Stimulated activated CD8-positive, alpha-beta memory T cell treated with anti-CD3 and anti-CD28 coated beads, Interleukin-7, amount 100 ng/mL, for 24 hours (primary cell): ENCODE data around the gene FBXO31.
A peak's percentile ranks its signal among the peaks of the same experiment; 100 is the strongest.
"Not testable (repeated sequence)": the region's sequence is repeated elsewhere in the genome, so short reads cannot be mapped to it uniquely, and the experiment has no call there.

Experiments
- DNase-seq: peaks from one replicate; pipeline ENCODE4 v3.0.0-alpha.2; 2020; ENCODE audit warnings: low read depth

FBXO31 gene

DNA sequence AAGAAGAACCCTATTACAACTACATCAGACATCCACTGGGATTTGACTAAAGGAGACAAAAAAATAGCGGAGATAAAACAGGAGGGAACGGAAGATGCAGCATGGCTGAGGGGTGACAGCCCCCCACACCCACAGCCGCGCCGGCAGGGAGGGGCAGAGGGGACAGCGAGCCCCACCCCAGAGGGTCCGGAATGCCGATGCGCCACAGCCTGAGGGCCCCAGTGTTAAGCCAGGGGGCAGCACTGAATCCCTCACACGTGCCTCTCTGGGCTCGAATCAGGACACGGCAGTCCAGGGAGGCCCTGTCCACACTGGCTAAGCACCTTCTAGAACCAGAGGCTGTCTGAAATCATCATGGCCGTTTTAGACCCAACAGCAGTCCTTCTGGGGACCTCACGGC is 27.4 kb upstream of the FBXO31 start:
- no peak for DNase-seq

DNA sequence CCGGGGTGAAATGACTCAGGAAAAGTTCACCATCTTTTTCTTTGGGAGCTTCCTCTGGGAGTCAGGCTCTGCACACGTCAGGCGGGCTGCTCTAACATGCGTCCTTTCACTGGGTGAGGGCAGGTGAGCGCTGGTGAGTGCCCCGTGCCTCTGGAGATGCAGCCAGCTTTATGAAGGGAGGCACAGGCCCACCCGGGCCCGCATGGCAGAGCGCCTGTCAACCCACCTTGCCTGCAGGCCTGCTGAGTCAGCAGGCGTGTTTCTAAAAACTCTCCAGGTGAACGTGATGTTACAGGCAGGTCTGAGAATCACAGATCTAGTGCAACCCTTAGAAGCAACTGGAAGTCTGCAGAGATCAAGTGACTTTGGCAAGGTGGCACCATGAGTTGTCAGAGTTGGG is 27.0 kb upstream of the FBXO31 start:
- DNase-seq, result no peak

DNA sequence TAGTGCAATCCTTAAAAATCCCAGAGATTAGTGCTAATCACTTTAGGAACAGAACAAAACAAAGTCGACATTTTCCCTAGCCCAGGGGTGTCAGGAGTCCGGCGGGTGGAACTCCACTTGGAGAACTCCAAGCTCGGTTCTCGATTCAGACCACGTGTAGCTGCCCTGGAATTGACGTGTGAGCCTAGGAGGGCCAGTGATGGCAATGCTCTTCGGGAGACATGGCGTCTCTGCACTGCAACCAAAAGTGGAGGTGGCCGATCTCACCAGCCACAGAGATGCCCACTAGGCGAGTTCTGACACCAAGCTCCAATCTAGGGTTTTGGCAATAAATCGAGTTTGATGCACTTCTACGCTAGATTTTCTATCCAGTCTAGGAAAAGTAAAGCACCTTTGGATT is 26.2 kb upstream of the FBXO31 start:
- DNase-seq, result no peak

DNA sequence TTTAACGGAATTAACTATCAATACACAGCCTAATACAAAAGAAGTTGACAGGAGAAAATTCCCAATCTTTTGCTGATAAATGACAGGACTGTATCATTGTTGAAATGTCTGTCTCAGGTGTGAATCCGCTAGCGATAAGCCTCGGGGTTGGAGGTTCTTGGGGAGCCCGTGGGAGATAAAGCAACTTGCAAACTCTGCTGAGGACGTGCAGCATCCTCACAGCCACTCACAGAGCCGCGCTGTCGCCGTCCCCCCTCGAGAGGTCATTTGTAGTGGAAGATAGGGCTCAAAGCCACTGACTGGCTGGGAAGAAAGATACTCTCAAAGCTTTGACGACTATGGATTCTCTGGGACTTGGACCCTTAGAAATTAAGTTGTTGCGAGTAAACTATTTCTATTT is 25.6 kb upstream of the FBXO31 start:
- no peak for DNase-seq

DNA sequence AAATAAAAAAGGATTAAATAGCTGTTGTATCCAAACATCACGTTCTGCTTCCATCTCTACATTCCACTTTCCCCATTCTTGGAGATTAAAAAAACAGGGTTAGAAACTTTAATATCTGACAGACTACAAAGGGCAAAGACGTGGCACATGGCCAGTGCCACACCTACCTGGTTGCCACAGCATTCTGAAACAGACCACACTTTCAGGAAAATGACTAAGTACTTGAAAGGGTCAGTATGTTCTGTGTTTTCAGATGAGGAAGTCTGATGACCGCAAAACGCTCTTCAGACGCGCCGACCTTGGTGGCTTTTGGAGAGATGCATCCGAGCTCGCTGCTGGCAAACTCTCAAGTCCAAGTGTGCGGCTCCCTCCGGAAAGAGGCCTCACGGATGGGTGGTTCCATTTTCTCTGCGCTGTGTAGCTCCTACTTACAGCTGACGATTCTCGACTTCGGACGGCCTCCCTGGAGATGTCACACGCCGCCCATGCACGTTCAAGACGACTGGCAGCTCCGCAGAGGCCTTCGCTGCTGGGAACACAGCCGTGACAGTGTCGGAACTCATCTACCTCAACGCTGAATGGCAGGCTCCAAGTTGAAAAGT is 24.0 kb upstream of the FBXO31 start:
- DNase-seq, result no peak

DNA sequence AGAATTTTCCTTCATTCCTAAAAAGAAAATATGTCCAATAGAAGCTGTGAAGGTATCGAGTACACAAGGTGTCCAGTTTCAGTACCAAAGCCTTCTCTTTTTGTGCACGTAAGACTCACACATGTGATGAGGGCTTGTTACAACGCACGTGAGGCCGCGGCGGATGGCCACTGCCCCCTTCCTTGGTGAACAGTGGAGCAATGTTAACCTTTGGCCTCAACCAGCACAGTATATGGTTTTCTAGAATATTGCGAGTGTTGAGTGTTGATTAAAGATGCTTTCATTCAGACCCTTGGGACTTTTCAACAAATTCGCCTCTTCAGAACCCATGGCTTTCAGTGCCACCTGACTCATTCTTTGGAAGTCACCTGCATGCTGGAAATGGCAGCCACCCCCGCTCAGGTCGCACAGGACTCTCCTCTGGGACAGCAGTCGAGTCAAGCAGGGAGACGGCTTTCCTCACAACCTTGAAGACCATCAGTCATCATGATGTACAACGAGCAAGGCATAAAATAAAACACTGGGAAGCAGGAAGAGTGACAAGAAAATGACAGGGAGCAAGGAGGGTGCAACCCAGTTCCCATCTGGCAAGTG is 23.0 kb upstream of the FBXO31 start:
- no peak for DNase-seq

DNA sequence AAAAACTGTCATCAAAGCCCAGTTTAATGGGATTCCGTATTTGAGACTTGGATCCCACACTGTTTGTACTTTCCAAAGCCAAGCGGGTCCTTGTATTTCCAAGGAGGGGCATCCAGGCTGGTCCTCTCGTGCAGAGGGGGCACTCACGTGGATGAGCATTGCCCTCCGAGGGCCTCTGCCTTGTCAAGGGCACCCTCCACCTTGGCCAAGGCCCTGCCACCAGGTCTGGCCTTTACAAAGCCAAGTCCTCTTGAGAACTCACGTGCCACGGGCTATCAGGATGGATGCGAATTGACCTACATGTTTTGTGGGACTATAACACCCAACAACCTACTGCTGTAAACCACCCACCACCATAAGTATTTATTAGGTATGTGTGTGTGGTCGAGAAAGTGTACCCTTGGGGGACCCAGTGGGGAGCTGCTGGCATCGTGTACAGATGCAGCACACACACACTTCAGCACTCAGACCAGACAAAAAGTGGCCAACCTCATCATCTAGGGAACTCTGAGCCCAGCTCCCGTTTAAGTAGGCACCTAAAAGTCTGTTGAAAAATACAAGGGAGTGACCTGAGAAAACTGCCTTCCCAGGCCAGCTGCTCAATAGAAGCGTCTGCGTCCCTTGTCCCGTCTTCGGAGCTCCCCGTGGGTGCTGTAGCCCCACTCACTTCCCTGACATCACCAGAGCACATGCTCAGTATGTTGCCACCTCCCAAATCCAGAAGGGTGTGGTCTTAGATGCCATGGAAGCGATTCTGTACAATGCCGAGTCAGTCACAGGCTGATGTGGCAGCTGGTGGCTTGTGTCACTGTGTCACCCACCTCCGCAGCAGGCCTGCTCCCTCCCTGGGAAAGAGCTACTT is 21.4 kb upstream of the FBXO31 start:
- no peak for DNase-seq

DNA sequence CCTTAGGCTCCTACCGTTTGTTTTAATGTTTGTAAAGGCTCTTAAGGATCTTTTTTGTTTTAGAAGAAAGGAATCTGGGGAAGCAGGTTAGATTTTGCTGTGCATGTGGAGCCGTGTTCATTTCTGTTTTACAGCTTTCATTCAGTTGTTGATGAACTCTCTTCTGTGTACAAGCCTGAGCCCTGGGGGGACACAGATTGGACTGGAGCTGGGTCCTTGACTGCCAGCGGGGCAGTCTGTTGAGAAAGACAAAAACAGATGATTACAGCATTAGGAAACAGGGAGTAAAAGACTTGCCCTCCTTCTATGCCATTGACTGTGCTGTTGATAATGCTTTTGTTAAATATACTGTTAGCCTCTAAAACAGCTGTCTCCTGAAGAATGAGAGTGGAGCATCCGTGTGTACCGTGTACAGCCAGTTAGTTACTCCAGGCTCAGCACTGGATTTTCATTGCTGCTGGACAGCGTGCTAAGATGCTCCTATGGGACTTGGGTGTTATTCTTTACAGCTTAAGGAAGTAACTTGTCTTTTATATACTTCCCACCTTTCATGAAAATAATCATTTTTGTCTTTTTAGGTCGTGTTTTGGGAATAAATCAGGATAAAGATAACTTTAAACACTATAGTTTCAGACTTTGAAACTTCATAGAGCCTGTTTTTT is 11.7 kb upstream of the FBXO31 start:
- no peak for DNase-seq

DNA sequence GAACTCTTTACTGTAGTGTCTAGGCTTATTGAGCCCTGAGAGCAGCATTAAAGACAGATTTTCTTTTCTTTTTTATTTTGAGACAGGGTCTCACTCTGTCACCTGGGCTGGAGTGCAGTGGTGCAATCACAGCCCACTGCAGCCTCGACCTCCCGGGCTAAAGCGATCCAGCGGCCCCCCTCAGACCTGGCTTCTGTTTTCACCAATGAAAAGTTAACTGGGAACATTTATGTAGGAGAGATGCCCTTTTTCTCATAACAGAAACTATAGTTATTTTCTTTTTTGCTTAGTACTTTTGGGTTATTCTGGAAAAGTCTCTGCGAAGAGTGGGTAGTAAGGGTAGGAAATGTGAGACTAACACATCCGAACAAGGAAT is 10.1 kb upstream of the FBXO31 start:
- no peak for DNase-seq

DNA sequence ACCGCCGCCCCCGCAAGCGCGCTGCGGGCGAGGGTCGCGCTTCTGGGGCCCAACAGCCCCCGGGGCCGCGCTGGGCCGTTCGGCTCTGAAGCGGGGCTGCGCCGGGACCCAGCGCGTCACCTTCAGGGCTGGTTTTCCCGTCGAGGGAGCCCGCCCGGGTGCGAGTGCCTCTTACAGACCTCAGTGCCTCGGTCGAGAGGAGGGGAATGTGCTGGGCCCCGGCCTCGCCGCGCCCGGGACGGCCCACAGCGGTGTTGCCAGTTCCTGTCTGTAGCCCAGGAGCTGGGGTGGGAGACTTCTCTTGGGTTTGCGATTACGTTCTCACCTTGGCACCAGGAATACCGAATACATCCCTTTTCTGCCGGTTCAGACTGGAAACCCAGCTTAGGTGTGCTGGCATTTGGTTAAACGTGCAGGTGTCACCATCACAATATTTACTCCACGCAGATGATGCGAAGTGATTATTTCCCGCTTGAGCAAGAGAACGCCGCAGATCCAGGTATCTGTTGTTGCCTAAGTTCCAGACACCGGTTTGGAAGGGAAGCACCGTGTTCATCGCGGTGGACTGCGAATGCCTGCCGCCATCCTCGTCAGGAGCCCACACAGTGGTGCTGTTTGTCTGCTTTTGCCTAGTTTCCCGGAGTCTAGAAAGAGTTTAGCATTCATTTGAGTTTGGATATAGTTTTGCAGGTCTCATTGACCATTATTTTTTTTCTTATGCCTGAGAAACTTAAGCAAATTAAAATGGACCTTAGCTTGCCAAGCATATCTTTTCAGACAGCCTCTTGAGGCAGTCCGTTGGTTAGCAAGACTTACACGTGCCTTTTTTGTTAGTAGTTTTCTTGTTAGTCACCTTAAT is 9.5 kb upstream of the FBXO31 start:
- peak; percentile 18 for DNase-seq

DNA sequence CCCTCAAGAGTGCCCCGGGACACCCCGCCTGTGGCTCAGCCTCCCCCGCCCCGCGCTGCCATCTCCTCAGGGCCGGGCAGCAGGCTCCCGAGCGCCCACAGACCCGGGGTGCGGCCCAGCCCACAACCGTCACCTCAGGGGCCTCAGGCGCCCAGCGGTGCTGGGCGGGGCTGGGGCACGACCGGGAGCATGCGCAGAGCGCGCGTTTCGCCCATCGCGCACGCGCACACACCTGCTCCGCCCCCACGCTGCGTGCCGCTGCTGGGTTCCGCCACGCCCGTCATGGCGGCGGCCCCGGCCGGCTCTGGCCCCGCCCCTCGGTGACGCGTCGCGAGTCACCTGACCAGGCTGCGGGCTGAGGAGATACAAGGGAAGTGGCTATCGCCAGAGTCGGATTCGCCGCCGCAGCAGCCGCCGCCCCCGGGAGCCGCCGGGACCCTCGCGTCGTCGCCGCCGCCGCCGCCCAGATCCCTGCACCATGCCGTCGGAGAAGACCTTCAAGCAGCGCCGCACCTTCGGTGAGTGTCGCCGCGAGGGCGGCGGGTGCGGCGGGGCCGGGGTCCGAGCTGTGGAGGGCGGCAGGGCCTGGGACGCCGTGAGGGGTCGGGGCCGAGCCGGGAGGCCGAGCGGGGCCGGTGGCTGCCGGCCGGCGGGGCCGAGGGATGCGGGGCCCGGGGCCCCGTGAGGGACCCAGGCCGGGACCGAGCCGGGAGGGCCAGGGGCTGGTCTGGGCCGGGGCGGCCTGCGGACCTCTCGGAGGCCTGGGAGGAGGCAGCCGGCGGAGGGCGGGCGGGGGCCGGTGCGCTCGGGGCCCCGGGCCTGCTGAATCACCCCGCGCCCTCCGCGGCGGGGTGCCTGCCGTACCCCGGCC is 8.6 kb upstream of the FBXO31 start, which contains the start of gene MAP1LC3B:
Gene MAP1LC3B (plus strand): TSS at position 387 of the 871 bp plus-strand sequence. CDS start 92 bp downstream, at position 479.
- peak; percentile 94 for DNase-seq

DNA sequence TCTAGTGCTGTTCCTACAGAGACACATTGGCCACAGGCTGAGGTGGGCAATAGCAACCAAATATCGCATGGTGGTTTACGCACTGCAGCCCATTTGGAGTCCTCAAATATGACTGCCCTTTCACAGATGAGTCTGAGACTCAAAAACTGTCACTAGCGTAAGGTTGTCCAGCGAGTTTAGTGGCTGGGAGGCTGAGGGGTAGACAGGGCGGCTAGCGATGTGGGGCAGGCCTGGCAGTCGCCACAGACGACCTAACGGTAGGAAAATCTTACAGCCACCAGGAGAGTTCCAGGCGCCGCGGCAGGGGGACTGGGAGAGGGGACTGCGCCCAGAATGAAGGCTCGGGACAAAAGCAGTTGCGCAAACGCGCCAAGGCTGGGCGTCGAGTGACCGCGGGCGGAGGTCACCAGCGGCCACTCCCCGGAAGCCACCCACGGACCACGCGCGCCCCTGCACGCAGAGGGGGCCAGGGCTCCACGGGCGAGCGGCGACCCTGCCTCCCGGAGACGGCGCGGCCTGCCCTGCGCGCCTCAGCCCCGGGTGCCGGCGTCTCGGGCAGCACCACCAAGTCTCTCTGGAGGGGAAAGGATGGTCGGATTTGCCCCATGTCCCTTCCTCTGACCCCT is 7.9 kb upstream of the FBXO31 start:
- DNase-seq, result no peak

DNA sequence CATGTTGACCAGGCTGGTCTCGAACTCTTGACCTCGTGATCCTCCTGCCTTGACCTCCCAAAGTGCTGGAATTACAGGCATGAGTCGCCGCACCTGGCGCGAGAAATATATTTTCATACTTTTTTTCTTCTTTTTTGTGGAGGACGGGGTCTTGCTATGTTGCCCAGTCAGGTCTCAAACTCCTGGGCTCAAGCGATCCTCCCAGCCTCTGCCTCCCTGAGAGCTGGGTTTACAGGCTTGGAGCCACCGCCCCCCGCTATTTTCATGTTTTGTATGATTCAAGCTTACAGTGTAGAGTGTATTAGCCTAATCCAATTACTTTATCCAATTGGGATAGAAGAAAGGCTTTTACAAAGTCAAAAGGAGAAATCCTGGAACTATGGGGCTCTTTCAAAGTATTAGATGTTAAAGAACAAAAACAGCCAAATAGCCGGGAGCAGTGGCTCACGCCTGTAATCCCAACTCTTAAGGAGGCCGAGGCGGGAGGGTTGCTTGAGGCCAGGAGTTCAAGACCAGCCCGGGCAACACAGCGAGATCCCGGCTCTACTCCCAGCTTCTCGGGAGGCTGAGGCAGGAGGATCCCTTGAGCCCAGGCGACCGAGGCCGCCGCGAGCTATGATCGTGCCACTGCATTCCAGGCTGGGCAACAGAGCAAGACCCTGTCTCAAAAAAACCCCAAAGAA is 7.2 kb upstream of the FBXO31 start:
- no peak for DNase-seq

DNA sequence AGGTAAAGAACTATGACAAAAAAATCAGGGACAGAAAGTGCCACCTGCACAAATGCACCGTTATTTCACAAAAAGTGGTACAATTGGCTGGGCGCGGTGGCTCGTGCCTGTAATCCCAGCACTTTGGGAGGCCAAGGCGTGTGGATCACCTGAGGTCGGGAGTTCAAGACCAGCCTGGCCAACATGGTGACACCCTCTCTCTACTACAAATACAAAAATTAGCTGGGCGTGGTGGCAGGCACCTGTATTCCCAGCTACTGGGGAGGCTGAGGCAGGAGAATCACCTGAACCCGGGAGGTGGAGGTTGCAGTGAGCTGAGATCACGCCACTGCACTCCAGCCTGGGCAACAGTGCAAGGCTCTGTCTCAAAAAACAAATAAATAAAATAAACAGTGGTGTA is 6.3 kb upstream of the FBXO31 start:
- not testable (repeated sequence) for DNase-seq

DNA sequence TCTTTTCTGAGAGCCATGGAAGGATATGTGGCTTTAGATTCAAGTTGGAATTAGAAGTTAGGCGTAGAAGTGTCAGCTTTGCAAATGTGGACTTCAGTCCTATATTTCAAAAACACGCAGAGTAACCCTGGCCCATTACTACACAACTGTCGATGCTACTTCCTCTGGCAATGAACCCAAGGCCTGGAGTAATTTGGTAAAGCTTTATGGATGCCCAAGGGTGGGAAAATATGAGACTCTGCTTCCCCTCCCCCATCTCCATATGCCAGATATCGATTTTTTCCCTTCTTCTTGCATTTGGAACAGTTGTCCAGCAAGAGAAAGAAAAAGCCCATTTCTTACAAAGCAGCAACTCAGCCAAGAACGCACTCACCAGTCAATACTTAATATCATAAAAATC is 5.7 kb upstream of the FBXO31 start:
- DNase-seq, result no peak

DNA sequence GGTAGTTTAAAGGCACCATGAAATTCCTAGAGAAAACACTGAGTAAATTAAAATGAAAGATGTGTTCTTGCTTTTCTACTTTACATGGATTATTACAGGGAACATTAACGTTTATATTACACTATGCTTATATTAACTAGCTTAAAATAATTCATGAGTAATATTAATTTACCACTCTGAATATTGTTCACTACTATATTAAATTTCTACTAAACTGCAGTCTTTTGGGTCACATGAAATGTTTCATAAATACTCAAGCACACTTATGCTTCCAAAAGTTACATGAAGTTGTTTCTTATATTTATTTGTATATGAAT is 5.2 kb upstream of the FBXO31 start:
- DNase-seq, result no peak

DNA sequence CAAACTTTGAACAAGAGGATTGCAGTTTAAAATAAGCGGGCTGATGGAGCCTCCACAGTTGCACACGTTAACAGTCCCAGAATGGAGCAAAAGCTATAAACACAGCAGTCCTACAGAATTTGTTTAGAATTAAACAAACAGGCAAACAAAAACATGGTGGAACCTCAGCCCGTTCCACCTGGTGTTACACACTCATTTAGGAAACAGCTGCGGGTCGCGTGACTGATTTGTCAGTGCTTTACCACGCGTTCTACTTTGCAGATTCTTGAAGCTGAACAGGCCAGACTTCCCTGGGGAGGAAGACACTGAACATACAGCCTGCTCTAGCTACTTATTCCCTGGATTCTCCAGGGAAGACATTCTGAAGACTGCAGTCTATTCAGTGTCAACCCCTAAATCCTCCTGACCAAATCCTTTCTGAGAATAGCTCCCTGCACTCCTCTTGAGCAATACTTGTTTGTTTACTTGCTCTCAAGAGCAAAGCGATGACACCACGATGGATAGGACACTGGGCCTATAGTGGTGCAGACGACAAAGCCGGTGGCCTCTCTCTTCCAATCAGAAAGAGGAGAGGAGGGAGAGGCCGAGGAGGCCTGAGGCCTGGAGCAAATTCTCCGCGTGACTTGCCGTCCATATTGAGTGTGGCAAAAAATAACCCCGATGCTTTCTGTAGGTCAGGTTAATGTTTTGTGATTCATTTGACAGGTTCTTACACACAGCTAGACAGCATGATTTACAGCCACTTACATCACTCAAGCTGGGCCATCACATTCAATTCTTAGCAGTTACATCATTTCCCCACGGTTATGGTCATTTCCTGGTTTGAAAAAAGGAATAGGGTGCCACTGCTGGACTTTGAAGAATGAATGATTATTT is 4.6 kb upstream of the FBXO31 start:
- peak; percentile 63 for DNase-seq

DNA sequence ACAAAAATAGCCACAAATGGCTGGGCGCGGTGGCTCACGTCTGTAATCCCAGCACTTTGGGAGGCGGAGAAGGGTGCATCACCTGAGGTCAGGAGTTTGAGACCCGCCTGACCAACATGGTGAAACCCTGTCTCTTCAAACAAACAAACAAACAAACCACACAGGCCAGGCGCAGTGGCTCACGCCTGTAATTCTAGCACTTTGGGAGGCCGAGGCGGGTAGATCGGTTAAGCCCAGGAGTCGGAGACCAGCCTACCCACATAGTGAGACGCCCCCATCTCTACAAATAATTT is 1.2 kb upstream of the FBXO31 start:
- DNase-seq, result not testable (repeated sequence)
